Measurements from ENCODE around the gene PPP1R14C. TPM values are rescaled to one million over a fixed set of nuclear protein-coding genes. Genes with fewer than 3 reads are reported as not detected.

Gene PPP1R14C
- total and polyA plus RNA-seq, 2 of the 13 experiments (the other 11 are each of a cell fraction or from before 2014, with no cell fraction given) = not detected

GRCh38 chr6:150298676-150299075 lies 155.8 kb downstream of the PPP1R14C start:
- TF ChIP-seq ZNF234 (CRISPR knock-in tag; conservative IDR thresholded peaks at IDR 0.05) = no peak
- TF ChIP-seq ZNF782 (CRISPR knock-in tag; IDR thresholded peaks at IDR 0.05; ENCODE audit: borderline replicate concordance) = no peak
- TF ChIP-seq NONO (IDR thresholded peaks at IDR 0.05) = no peak
- TF ChIP-seq NONO (CRISPR knock-in tag; conservative IDR thresholded peaks at IDR 0.05) = no peak
- no peak for TF ChIP-seq YEATS4 (CRISPR knock-in tag; IDR thresholded peaks at IDR 0.05; ENCODE audit: borderline replicate concordance)
- no peak overlapping the region for H3K4me2 ChIP-seq (ENCODE audit: low read depth, low read length)
- DNase-seq (ENCODE audit: low spot score) = no peak
- intact Hi-C loops (cut with micrococcal nuclease; ENCODE audit: unreplicated experiment) = no loop called here
- WGBS (ENCODE audit: low lambda C conversion rate) = 8% methylated on average over 1 of the region's 1 CpG
- in situ Hi-C loops (cut with HindIII; ENCODE audit: extremely low pct_ligation_motif_present, low pct_unique_long_range_greater_than_20kb) = no loop called here
- no peak for ATAC-seq
- peaks cover 5 to 24% of the 10 kb centered on the region in 2 experiments; a peak in 2 of 5 replicates for H3K27me3 ChIP-seq (ENCODE audit: control insufficient read depth in 1 of 2, insufficient read depth in 2 of 2, low read length in 2 of 2)
- no TSS peak for BruUV-seq (replicated peaks)
- H3K36me3 ChIP-seq (replicated peaks in 1 of 2; ENCODE audit: control insufficient read depth in 1 of 2, insufficient read depth in 2 of 2, low read length in 2 of 2) = no peaks in the 10 kb centered on the region
- ChIA-PET POLR2A (no interaction called here), CTCF (ENCODE audit: low intra/inter-chr PET ratio, low total read pairs) (no interaction called here)
- H3K79me2 ChIP-seq (ENCODE audit: insufficient read depth, low read length) = no peaks in the 10 kb centered on the region
- H3K4me3 ChIP-seq (replicated peaks in 1 of 3; ENCODE audit: insufficient read depth in 1 of 3, low read depth in 2 of 3, low read length in 3 of 3) = no peak overlapping the region
- peaks cover 23% of the 10 kb centered on the region for H3K9me3 ChIP-seq (ENCODE audit: low read length)
- H3K27ac ChIP-seq (ENCODE audit: extremely low read length, insufficient read depth, low read length) = no peak overlapping the region
- no peaks in the 10 kb centered on the region for H3K4me1 ChIP-seq (ENCODE audit: insufficient read depth, low read length)
- FAIRE-seq = no peak
- no peak overlapping the region for H3K9ac ChIP-seq (ENCODE audit: insufficient read depth, low read depth, low read length)
- no peak overlapping the region for H2AFZ ChIP-seq (ENCODE audit: low read length)
- H4K20me1 ChIP-seq (ENCODE audit: insufficient read depth, low read length) = no peaks in the 10 kb centered on the region

Small RNA genes within 50 kb of the gene (small RNA-seq; reads per million reads assigned to genes)
- gene RF01210 (ENCODE audit: insufficient read depth in 2 of 3, insufficient read length in 3 of 3, low read depth in 2 of 3, low replicate concordance in 1 of 3) = 0 reads per million in 3 experiments

Other genes with a start within 250 kb of the PPP1R14C start
- not detected in 2 replicates for gene RAET1E, start 244.9 kb upstream of the PPP1R14C start, total RNA-seq (2016; rRNA removed; fragmentation: Illumina TruSeq; extraction: Trizol)
- gene RAET1E, start 244.9 kb upstream of the PPP1R14C start, polyA plus RNA-seq (2011; rRNA removed) = not detected in 2 replicates
- not detected in 2 replicates for gene RAET1G, start 219.9 kb upstream of the PPP1R14C start, total RNA-seq (2016; rRNA removed; fragmentation: Illumina TruSeq; extraction: Trizol)
- gene RAET1G, start 219.9 kb upstream of the PPP1R14C start, polyA plus RNA-seq (2011; rRNA removed) = not detected in 2 replicates
- not detected in 2 replicates for gene ULBP2, start 201.0 kb upstream of the PPP1R14C start, total RNA-seq (2016; rRNA removed; fragmentation: Illumina TruSeq; extraction: Trizol)
- not detected in 2 replicates for gene ULBP2, start 201.0 kb upstream of the PPP1R14C start, polyA plus RNA-seq (2011; rRNA removed)
- gene ULBP1, start 179.1 kb upstream of the PPP1R14C start, total RNA-seq (2016; rRNA removed; fragmentation: Illumina TruSeq; extraction: Trizol) = 0.04 TPM in 1 of 2 replicates, not detected in the other
- 0.08 and 0.09 TPM in 2 replicates for gene ULBP1, start 179.1 kb upstream of the PPP1R14C start, polyA plus RNA-seq (2011; rRNA removed)
- gene RAET1L, start 117.5 kb upstream of the PPP1R14C start, total RNA-seq (2016; rRNA removed; fragmentation: Illumina TruSeq; extraction: Trizol) = not detected in 2 replicates
- not detected in 2 replicates for gene RAET1L, start 117.5 kb upstream of the PPP1R14C start, polyA plus RNA-seq (2011; rRNA removed)
- gene ULBP3, start 73.9 kb upstream of the PPP1R14C start, total RNA-seq (2016; rRNA removed; fragmentation: Illumina TruSeq; extraction: Trizol) = 0.42 and 0.56 TPM in 2 replicates
- gene ULBP3, start 73.9 kb upstream of the PPP1R14C start, polyA plus RNA-seq (2011; rRNA removed) = 0.22 and 0.48 TPM in 2 replicates
- gene IYD, start 226.0 kb downstream of the PPP1R14C start, total RNA-seq (2016; rRNA removed; fragmentation: Illumina TruSeq; extraction: Trizol) = 0.46 and 0.52 TPM in 2 replicates
- 0.01 TPM in 2 replicates for gene IYD, start 226.0 kb downstream of the PPP1R14C start, polyA plus RNA-seq (2011; rRNA removed)

Data from HepG2 (cell line).